Dendritic cell treated with granulocyte-macrophage colony-stimulating factor and Interleukin-4, amounts not matched to agents 40 ng/mL and 50 ng/mL, for 4 days (primary cell): ENCODE results near the gene GNL2.
A peak's percentile ranks its signal among the peaks of the same experiment; 100 is the strongest.
"Not testable (repeated sequence)": the region's sequence is repeated elsewhere in the genome, so short reads cannot be mapped to it uniquely, and the experiment has no call there.

Source experiments
- H3K27ac Mint-ChIP-seq: one replicate; pipeline ENCODE4 v1.8.0; 2022; ENCODE audit warnings: mild to moderate bottlenecking, mixed read lengths
- H3K27me3 Mint-ChIP-seq: one replicate; pipeline ENCODE4 v1.8.0; 2022; ENCODE audit warnings: mild to moderate bottlenecking, mixed read lengths
- H3K36me3 Mint-ChIP-seq: one replicate; pipeline ENCODE4 v1.8.0; 2022; ENCODE audit warnings: low read depth, mixed read lengths
- H3K4me1 Mint-ChIP-seq: one replicate; pipeline ENCODE4 v1.8.0; 2022; ENCODE audit warnings: low read depth, mixed read lengths
- H3K4me3 Mint-ChIP-seq: one replicate; pipeline ENCODE4 v1.8.0; 2022; ENCODE audit warnings: mild to moderate bottlenecking, moderate library complexity, mixed read lengths
- H3K9me3 Mint-ChIP-seq: one replicate; pipeline ENCODE4 v1.8.0; 2022; ENCODE audit warnings: mixed read lengths
- intact Hi-C: fragments of 100-400 bp; cut with micrococcal nuclease; formaldehyde crosslinking; loops from one replicate; pipeline ENCODE4 v1.15.0; 2022

Gene GNL2

DNA sequence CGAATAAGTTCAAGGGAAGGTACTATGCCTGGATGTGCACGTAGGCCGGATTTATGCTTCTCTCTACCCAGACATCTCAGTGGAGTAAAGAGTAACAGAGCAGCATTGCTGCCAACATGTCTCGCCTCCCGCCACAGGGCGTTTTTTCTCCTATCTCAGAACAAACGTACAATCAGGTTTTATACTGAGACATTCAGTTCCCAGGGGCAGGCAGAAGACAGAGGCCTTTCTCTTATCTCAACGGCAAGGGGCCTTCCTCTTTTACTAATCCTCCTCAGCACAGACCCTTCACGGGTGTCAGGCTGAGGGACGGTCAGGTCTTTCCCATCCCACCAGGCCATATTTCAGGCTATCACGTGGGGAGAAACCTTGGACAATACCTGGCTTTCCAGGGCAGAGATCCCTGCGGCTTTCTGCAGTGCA lies 35.8 kb downstream of the GNL2 start:
- H3K4me3 Mint-ChIP-seq, H3K9me3 Mint-ChIP-seq, intact Hi-C loops, H3K4me1 Mint-ChIP-seq, H3K27ac Mint-ChIP-seq, H3K27me3 Mint-ChIP-seq: not testable (repeated sequence)
- H3K36me3 Mint-ChIP-seq, result peaks cover 22% of the 10 kb centered on the region

DNA sequence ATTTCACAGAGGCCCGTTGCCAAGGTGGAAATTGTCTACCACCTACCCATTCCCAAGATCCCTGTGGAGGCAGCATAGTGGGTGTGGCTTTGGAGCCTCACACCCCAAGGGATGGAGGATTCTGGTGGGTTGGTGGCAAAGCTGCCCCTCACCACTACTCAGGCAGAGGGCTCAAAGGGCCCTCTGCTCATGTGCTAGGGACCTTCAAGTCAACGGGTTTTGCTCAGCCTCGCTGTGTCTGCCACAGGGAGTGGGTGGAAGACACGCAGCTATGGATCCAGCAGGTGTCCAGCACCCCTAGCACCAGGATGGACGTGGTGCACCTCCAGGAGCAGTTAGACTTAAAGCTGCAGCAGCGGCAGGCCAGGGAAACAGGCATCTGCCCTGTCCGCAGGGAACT lies 36.7 kb downstream of the GNL2 start:
- Mint-ChIP-seq H3K9me3 (no peaks in the 10 kb centered on the region), H3K4me3 (no peak overlapping the region), H3K27ac (no peak overlapping the region), H3K4me1 (peaks cover 6% of the 10 kb centered on the region), H3K27me3 (no peaks in the 10 kb centered on the region), H3K36me3 (peaks cover 14% of the 10 kb centered on the region)
- intact Hi-C loops, result no loop called here

DNA sequence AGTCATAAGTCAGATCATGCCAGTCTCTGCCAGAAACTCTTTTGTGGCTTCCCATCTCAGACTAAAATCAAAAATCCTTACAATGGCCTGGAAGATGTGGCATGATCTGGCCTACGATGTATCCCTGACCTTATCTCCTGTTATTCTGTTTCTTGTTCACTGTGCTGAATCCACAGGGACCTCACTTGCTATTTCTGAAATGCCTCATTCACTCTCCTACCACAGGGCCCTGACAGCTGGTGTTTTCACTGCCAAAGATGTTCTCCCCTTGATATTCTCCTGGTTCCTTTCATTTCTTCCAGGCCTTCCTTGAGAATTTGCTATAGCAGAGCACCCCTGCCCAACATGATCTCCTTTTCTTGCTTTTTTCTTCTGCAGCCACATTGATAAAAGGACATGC lies 37.3 kb downstream of the GNL2 start:
- Mint-ChIP-seq H3K36me3 (peaks cover 16% of the 10 kb centered on the region), H3K4me3 (no peak overlapping the region), H3K4me1 (peaks cover 6% of the 10 kb centered on the region), H3K27me3 (no peaks in the 10 kb centered on the region), H3K9me3 (no peaks in the 10 kb centered on the region), H3K27ac (no peak overlapping the region)
- intact Hi-C loops, result no loop called here

DNA sequence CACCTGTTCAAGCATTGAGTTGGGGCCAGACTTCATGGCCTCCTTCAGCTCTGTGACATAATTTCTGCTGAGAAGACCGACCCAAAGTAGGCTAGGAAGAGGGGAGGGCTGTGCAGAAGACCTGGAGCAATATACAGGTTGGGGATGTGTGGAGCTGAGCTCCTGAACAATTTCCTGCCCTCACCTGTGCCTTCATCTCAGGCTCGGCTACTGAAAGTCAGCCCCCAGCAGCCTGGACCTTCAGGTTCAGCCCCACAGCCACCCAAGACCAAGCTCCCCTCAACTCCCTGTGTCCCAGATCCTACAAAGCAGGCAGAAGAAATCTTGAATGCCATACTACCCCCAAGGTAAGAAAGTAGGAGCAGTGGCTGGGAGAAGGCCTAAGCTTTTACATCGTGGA lies 38.3 kb downstream of the GNL2 start:
- peaks cover 21% of the 10 kb centered on the region for H3K36me3 Mint-ChIP-seq
- intact Hi-C loops, result no loop called here
- H3K4me3 Mint-ChIP-seq, result no peak overlapping the region
- no peak overlapping the region for H3K27ac Mint-ChIP-seq
- H3K27me3 Mint-ChIP-seq, result no peaks in the 10 kb centered on the region
- peaks cover 16% of the 10 kb centered on the region for H3K4me1 Mint-ChIP-seq
- no peaks in the 10 kb centered on the region for H3K9me3 Mint-ChIP-seq

DNA sequence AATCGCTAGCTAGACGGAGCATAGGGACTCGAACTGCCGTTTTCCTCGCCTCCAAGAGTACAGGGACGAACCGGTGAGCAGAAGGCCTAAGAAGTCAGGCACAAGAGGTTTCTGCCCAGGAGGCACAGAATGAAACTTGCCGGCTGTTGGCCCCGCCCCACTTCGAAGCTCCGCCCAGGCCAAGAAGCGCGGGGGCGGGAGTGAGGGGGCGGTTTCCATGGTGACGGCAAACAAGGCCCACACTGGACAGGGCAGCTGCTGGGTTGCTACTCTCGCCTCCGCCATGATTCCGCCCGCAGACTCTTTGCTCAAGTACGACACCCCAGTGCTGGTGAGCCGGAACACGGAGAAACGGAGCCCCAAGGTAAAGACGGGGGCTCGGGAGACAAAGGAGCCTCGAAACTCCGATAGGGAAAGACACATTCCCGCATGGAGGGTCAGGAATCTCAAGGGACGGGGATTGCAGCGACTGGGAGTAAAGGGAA lies 39.0 kb downstream of the GNL2 start, which contains the start of gene DNALI1:
Gene DNALI1 (plus strand): TSS at position 229 of the 485 bp plus-strand sequence. CDS start 55 bp downstream, at position 284.
- Mint-ChIP-seq H3K36me3 (peaks cover 21% of the 10 kb centered on the region), H3K27me3 (no peaks in the 10 kb centered on the region), H3K4me3 (no peak within 1 kb of the TSS), H3K9me3 (no peaks in the 10 kb centered on the region), H3K27ac (no peak within 1 kb of the TSS), H3K4me1 (peaks cover 23% of the 10 kb centered on the region)
- intact Hi-C loops, result no loop called here

DNA sequence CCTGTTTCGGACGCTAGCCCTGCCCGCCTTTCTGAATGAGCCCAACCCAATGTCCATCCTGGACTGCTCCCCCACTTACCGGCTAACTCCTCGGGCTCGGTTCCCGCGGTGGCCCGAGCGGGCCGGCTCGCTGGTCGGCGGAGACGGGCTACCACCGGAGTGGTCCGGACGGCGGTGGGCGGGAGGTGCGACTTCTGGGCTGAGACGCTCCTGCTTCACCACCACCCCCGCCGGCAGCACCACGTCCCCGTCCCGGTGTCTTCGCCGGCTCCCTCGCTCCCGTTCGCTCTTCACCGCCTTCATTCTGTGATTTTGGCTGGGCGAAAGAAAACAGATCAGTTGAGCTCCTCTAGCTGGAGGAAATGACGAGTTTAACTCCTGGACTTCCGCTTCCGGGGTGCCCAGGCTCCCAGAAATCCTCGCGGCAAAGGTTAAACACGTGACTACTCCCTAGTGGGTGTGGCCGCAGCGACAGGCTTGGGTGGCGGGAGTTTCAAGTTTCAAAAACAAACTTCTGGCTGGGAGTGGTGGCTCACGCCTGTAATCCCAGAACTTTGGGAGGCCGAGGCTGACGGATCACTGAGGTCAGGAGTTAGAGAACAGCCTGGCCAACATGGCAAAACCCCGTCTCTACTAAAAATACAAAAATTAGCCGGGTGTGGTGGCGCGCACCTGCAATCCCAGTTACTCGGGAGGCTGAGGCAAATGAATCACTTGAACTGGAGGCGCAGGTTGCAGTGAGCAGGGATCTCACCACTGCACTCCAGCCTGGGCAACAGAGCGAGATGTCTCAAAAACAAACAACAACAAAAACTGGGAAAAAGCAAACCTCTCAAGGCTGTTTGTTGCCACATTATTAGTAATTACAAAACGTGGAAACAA lies 41.6 kb downstream of the GNL2 start, which contains the start of gene SNIP1:
Gene SNIP1 (minus strand): TSS at position 367 of the 882 bp plus-strand sequence. CDS start 64 bp downstream, at position 303.
- H3K4me3 Mint-ChIP-seq, result peak within 1 kb of the TSS; percentile 93
- peaks cover 31% of the 10 kb centered on the region for H3K4me1 Mint-ChIP-seq
- H3K27me3 Mint-ChIP-seq, result no peaks in the 10 kb centered on the region
- H3K27ac Mint-ChIP-seq, result peak within 1 kb of the TSS; percentile 93
- peaks cover 42% of the 10 kb centered on the region for H3K36me3 Mint-ChIP-seq
- intact Hi-C loops, result loop anchor here (1.0 to 5.0 kb wide), 3 partner anchors 40 to 139 kb away; partner anchors contain the start of genes CDCA8 and MEAF6
- no peaks in the 10 kb centered on the region for H3K9me3 Mint-ChIP-seq

DNA sequence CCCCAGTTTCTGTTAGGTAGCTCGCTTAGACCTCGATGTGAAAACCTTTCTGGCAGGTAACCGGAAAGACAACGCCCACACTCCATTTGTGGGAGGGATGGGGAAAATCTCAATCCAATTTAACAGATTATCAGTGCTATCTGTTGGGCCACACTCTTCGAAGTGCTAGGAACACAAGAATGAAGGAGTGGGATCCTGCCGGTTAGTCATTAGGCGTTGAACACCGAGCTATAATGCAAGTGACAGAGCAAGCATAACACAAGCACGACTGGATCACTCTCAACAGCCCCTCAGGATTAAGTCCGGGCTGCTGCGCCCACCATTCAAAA lies 42.2 kb downstream of the GNL2 start:
- intact Hi-C loops, result loop anchor here (5.0 kb wide), 1 partner anchor 96 kb away; no protein-coding TSS in a partner anchor
- H3K4me3 Mint-ChIP-seq, result peak overlapping the region; percentile 93
- H3K4me1 Mint-ChIP-seq, result peaks cover 31% of the 10 kb centered on the region
- peak overlapping the region; percentile 93 for H3K27ac Mint-ChIP-seq
- no peaks in the 10 kb centered on the region for H3K27me3 Mint-ChIP-seq
- no peaks in the 10 kb centered on the region for H3K9me3 Mint-ChIP-seq
- H3K36me3 Mint-ChIP-seq, result peaks cover 48% of the 10 kb centered on the region

DNA sequence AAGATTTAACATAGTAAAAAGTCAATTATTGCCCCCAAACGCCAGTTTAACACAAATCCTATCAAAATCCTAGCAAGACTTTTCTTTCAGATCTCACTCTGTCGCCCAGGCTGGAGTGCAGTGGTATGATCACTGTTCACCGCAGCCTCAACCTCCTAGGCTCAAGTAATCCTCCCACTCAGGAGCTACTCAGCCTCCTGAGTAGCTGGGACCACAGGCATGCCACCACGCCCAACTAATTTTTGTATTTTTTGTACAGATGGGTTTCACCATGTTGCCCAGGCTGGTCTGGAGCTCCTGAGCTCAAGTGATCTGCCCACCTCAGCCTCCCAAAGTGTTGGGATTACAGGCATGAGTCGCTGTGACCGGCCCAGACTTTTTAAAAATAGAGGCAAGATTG lies 46.4 kb downstream of the GNL2 start:
- intact Hi-C loops, result no loop called here
- H3K36me3 Mint-ChIP-seq, result peaks cover 87% of the 10 kb centered on the region
- no peaks in the 10 kb centered on the region for H3K9me3 Mint-ChIP-seq
- H3K27ac Mint-ChIP-seq, result no peak overlapping the region
- no peaks in the 10 kb centered on the region for H3K27me3 Mint-ChIP-seq
- H3K4me3 Mint-ChIP-seq, result no peak overlapping the region
- peaks cover 25% of the 10 kb centered on the region for H3K4me1 Mint-ChIP-seq

DNA sequence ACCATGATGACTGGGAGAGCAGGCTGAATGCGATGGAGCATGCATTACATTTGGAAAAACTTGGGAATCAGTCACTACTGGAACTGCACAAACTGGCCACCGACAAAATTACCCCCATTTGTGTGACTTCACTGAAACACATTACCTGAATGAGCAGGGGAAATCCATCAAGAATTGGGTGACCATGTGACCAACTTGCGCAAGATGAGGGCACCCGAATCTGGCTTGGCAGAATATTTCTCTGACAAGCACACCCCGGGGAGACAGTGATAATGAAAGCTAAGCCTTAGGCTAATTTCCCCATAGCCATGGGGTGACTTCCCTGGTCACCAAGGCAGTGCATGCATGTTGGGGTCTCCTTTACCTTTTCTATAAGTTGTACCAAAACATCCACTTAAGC lies 50.7 kb downstream of the GNL2 start:
- Mint-ChIP-seq H3K4me3 (no peak overlapping the region), H3K9me3 (no peaks in the 10 kb centered on the region), H3K36me3 (peaks cover 97% of the 10 kb centered on the region), H3K4me1 (peaks cover 8% of the 10 kb centered on the region), H3K27me3 (no peaks in the 10 kb centered on the region), H3K27ac (no peak overlapping the region)
- intact Hi-C loops, result no loop called here

DNA sequence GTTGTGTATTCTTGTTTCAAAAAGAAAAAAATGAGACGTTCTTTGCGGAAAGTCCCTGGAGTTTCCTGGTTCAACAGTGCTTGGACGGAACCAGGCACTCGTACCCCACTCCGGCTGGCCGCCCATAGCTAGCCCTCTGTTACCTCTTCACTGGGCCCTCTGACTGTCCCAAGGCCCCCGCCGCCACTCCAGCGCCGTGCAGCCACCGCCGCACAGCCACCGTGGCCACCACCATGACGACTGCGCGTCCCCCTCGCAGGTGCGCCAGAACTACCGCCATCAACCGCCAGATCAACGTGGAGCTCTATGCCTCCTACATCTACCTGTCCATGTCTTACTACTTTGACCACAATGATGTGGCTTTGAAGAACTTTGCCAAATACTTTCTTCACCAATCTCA lies 51.2 kb downstream of the GNL2 start:
- Mint-ChIP-seq H3K4me3 (no peak overlapping the region), H3K9me3 (no peaks in the 10 kb centered on the region), H3K27me3 (no peaks in the 10 kb centered on the region), H3K36me3 (peaks cover 97% of the 10 kb centered on the region), H3K4me1 (peaks cover 4% of the 10 kb centered on the region), H3K27ac (no peak overlapping the region)
- intact Hi-C loops, result no loop called here

DNA sequence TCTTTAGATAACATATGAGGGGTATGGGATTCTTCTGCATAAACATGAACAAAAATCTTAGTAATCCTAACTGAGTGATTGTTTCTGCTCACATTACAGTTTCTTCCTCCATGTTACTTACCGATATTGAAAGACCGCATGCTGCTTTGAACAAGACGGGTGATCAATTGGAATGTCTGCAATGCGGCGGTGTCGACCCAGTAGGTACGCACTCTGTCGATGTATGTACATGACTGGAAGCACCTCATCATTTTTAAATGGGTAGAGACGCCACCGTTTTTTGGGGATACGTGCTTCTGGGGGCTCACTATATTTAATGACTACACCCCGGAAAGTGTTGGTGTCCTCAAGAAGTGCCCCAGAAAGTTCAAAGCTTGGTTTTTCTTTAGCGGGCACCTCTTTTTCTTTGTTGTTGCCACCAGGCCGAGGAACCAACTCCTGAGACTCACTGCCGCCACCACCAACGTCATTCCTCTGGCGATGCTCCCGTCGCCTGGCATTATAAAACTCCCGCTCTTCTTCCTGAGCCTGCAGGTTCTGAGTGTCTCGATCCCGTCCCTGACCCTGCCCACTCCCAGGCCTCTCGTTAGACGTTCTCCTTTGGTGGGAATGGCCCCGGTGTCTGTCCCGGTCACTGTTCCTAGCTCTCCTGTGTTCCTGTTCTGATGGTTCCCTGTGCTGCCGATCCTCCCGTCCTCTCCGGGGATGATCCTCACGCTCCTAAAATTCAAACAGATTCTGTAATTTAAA lies 55.5 kb downstream of the GNL2 start:
- Mint-ChIP-seq H3K27ac (no peak overlapping the region), H3K27me3 (no peaks in the 10 kb centered on the region), H3K4me1 (peaks cover 3% of the 10 kb centered on the region), H3K36me3 (peaks cover 99% of the 10 kb centered on the region), H3K4me3 (no peak overlapping the region), H3K9me3 (no peaks in the 10 kb centered on the region)
- intact Hi-C loops, result no loop called here

DNA sequence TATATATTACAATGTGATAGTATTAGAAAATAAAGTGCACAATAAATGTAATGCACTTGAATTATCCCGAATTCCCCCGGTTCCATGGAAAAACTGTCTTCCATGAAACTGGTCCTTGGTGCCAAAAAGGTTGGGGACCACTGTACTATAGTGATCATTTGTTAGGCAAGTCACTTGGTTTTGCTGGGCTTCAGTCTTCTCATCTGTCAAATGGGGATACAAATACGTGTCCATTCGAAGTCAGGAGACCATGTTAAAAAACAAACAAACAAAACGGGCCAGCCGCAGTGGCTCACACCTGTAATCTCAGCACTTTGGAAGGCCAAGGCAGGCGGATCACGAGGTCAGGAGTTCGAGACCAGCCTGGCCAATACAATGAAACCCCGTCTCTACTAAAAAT lies 56.6 kb downstream of the GNL2 start:
- peaks cover 99% of the 10 kb centered on the region for H3K36me3 Mint-ChIP-seq
- H3K27me3 Mint-ChIP-seq, result not testable (repeated sequence)

DNA sequence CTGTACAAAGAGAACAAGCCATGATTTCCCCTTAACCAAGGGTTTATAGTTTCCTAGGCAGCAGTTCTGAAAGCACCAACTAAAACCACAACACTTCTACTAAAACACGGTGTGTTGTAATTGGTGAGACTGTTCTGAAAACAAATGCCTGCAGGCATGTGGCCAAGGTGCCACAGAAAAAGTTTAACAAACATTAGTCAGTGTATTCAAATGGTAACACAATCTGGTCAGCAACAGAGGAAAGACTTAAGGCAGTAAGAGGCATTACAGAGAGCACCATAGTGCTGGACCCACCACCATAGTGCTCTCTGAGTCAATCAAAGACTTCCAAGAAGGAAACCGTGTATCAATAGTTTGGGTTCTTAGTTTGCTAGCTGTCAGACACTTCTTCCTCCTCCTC lies 58.4 kb downstream of the GNL2 start:
- intact Hi-C loops, result no loop called here
- Mint-ChIP-seq H3K4me1 (peaks cover 12% of the 10 kb centered on the region), H3K36me3 (peaks cover 89% of the 10 kb centered on the region), H3K27ac (no peak overlapping the region), H3K4me3 (no peak overlapping the region), H3K9me3 (no peaks in the 10 kb centered on the region), H3K27me3 (no peaks in the 10 kb centered on the region)

More for the DNA sequence above, 56.6 kb downstream of the GNL2 start:
- H3K9me3 Mint-ChIP-seq, intact Hi-C loops, H3K4me3 Mint-ChIP-seq, H3K27ac Mint-ChIP-seq: not testable (repeated sequence)
- peaks cover 12% of the 10 kb centered on the region for H3K4me1 Mint-ChIP-seq
